ENCODE data around the gene PHC3. TPM values are rescaled to one million over a fixed set of nuclear protein-coding genes. Genes with fewer than 3 reads are reported as not detected.

PHC3 gene
- total RNA-seq, 2 donors from 2014 or later = 84.5 to 85.6 TPM

GRCh38 chr3:170085396-170085795, 96.1 kb downstream of the PHC3 start:
- intact Hi-C loops (cut with DNase I) = no loop called here
- DNase-seq (ENCODE audit: low spot score) = no peak

- DNase-seq (ENCODE audit: low spot score) = no peak
Observed at GRCh38 chr3:170083343-170083742, 98.2 kb downstream of the PHC3 start.

GRCh38 chr3:170081079-170081741, 100.3 kb downstream of the PHC3 start:
- no peak for DNase-seq (ENCODE audit: low spot score)
- intact Hi-C loops (cut with DNase I) = no loop called here

More at GRCh38 chr3:170083343-170083742, 98.2 kb downstream of the PHC3 start:
- intact Hi-C loops (cut with DNase I) = no loop called here

GRCh38 chr3:170080605-170081004, 100.9 kb downstream of the PHC3 start:
- intact Hi-C loops (cut with DNase I) = no loop called here
- no peak for DNase-seq (ENCODE audit: low spot score)

GRCh38 chr3:170079536-170080165, 101.9 kb downstream of the PHC3 start:
- intact Hi-C loops (cut with DNase I) = no loop called here
- DNase-seq (ENCODE audit: low spot score) = no peak

GRCh38 chr3:170078620-170079281, 102.8 kb downstream of the PHC3 start:
- intact Hi-C loops (cut with DNase I) = no loop called here
- no peak for DNase-seq (ENCODE audit: low spot score)

- no peak for DNase-seq (ENCODE audit: low spot score)
- intact Hi-C loops (cut with DNase I) = no loop called here
Observed at GRCh38 chr3:170077361-170077760, 104.2 kb downstream of the PHC3 start.

GRCh38 chr3:170076715-170077238, 104.8 kb downstream of the PHC3 start:
- DNase-seq (ENCODE audit: low spot score) = no peak
- intact Hi-C loops (cut with DNase I) = no loop called here

- no peak for DNase-seq (ENCODE audit: low spot score)
- intact Hi-C loops (cut with DNase I) = no loop called here
Observed at GRCh38 chr3:170075441-170076091, 106.0 kb downstream of the PHC3 start.

- intact Hi-C loops (cut with DNase I) = no loop called here
- no peak for DNase-seq (ENCODE audit: low spot score)
Observed at GRCh38 chr3:170064108-170064507, 117.4 kb downstream of the PHC3 start.

GRCh38 chr3:170063691-170064090, 117.8 kb downstream of the PHC3 start:
- no peak for DNase-seq (ENCODE audit: low spot score)
- intact Hi-C loops (cut with DNase I) = no loop called here

GRCh38 chr3:170062769-170063168, 118.8 kb downstream of the PHC3 start:
- DNase-seq (ENCODE audit: low spot score) = no peak
- intact Hi-C loops (cut with DNase I) = no loop called here

GRCh38 chr3:170062068-170062467, 119.5 kb downstream of the PHC3 start:
- intact Hi-C loops (cut with DNase I) = no loop called here
- no peak for DNase-seq (ENCODE audit: low spot score)

GRCh38 chr3:170059447-170059846, 122.1 kb downstream of the PHC3 start:
- DNase-seq (ENCODE audit: low spot score) = no peak
- intact Hi-C loops (cut with DNase I) = no loop called here

- intact Hi-C loops (cut with DNase I) = loop anchor here in 1 of 2 donors (1.0 kb wide), 1 partner anchor 33 kb away; no protein-coding TSS in a partner anchor
- DNase-seq (ENCODE audit: low spot score) = no peak
Observed at GRCh38 chr3:170058127-170058526, 123.4 kb downstream of the PHC3 start.

GRCh38 chr3:170057550-170057949, 124.0 kb downstream of the PHC3 start:
- no peak for DNase-seq (ENCODE audit: low spot score)
- intact Hi-C loops (cut with DNase I) = no loop called here

GRCh38 chr3:170056710-170057454, 124.7 kb downstream of the PHC3 start:
- intact Hi-C loops (cut with DNase I) = no loop called here
- DNase-seq (ENCODE audit: low spot score) = no peak

GRCh38 chr3:170055209-170055608, 126.3 kb downstream of the PHC3 start:
- intact Hi-C loops (cut with DNase I) = no loop called here
- no peak for DNase-seq (ENCODE audit: low spot score)

- intact Hi-C loops (cut with DNase I) = no loop called here
Observed at GRCh38 chr3:170054204-170054603, 127.3 kb downstream of the PHC3 start.

More at GRCh38 chr3:170054204-170054603, 127.3 kb downstream of the PHC3 start:
- no peak for DNase-seq (ENCODE audit: low spot score)

All from posterior vena cava (tissue), 2 donors.